Mononuclear cell (primary cell): ENCODE measurements around the gene UPF1. TPM values are rescaled to one million over a fixed set of nuclear protein-coding genes. Genes with fewer than 3 reads are reported as not detected.
"Not testable (repeated sequence)": the region's sequence is repeated elsewhere in the genome, so short reads cannot be mapped to it uniquely, and the experiment has no call there.

ENCODE experiments used
- H3K27me3 ChIP-seq: 2 replicates; pipeline ENCODE4 v1.6.0; 2011; ENCODE audit warnings: low read length, control low read depth; ENCODE audit not compliant: insufficient read depth
- H3K4me1 ChIP-seq: 2 replicates; pipeline ENCODE4 v1.5.1; 2011; ENCODE audit warnings: mild to moderate bottlenecking, low read length, control low read depth; ENCODE audit not compliant: insufficient read depth
- H3K4me3 ChIP-seq: 2 replicates; pipeline ENCODE4 v1.5.1; 2011; ENCODE audit warnings: mild to moderate bottlenecking, low read length, moderate library complexity
- H3K9me3 ChIP-seq: 2 replicates; pipeline ENCODE4 v1.5.1; 2011; ENCODE audit warnings: low read depth, mild to moderate bottlenecking, control low read depth, low read length
- total RNA-seq: library from RNA; depleted of rRNA; stranded (reverse); fragments of >200 nt; gene quantifications from one replicate; pipeline ENCODE4 v1.2.3, GENCODE V29; 2012

UPF1 gene
- total RNA-seq, 1 donor: 66.1 TPM

- H3K9me3 ChIP-seq: no peaks in the 10 kb centered on the region
- no peak overlapping the region for H3K4me3 ChIP-seq
- no peaks in the 10 kb centered on the region for H3K27me3 ChIP-seq
- peaks cover 8% of the 10 kb centered on the region for H3K4me1 ChIP-seq
Measured at GRCh38 chr19:18912933-18913332, 81.2 kb downstream of the UPF1 start.

GRCh38 chr19:18913466-18913865, 81.7 kb downstream of the UPF1 start:
- no peaks in the 10 kb centered on the region for H3K9me3 ChIP-seq
- no peak overlapping the region for H3K4me3 ChIP-seq
- H3K27me3 ChIP-seq: no peaks in the 10 kb centered on the region
- peaks cover 13% of the 10 kb centered on the region for H3K4me1 ChIP-seq

- no peak overlapping the region for H3K4me3 ChIP-seq
- H3K27me3 ChIP-seq: no peaks in the 10 kb centered on the region
- no peaks in the 10 kb centered on the region for H3K9me3 ChIP-seq
- peaks cover 25% of the 10 kb centered on the region for H3K4me1 ChIP-seq
Measured at GRCh38 chr19:18915639-18916038, 83.9 kb downstream of the UPF1 start.

- H3K27me3 ChIP-seq, H3K9me3 ChIP-seq, H3K4me3 ChIP-seq: not testable (repeated sequence)
- peaks cover 30% of the 10 kb centered on the region for H3K4me1 ChIP-seq
Measured at GRCh38 chr19:18917593-18917992, 85.8 kb downstream of the UPF1 start.

Other genes with a start within 250 kb of the UPF1 start
- 48.7 TPM for gene REX1BD, start 243.2 kb upstream of the UPF1 start, total RNA-seq
- 0.21 TPM for gene CRLF1, start 225.2 kb upstream of the UPF1 start, total RNA-seq
- gene TMEM59L, start 219.1 kb upstream of the UPF1 start, total RNA-seq: not detected
- gene KLHL26, start 194.9 kb upstream of the UPF1 start, total RNA-seq: 8.0 TPM
- gene CRTC1, start 148.3 kb upstream of the UPF1 start, total RNA-seq: 4.3 TPM
- not detected for gene COMP, start 40.7 kb upstream of the UPF1 start, total RNA-seq
- not detected for gene CERS1, start 64.2 kb downstream of the UPF1 start, total RNA-seq
- gene COPE, start 87.4 kb downstream of the UPF1 start, total RNA-seq: 136 TPM
- 27.5 TPM for gene DDX49, start 87.8 kb downstream of the UPF1 start, total RNA-seq
- gene HOMER3, start 109.3 kb downstream of the UPF1 start, total RNA-seq: 18.9 TPM
- gene SUGP2, start 201.6 kb downstream of the UPF1 start, total RNA-seq: 41.5 TPM
- 5.9 TPM for gene ARMC6, start 201.6 kb downstream of the UPF1 start, total RNA-seq
- 6.4 TPM for gene SLC25A42, start 232.0 kb downstream of the UPF1 start, total RNA-seq